Measurements from ENCODE around the gene SEMA5B. TPM values are rescaled to one million over a fixed set of nuclear protein-coding genes. Genes with fewer than 3 reads are reported as not detected.

SEMA5B gene
- total and polyA plus RNA-seq, 9 of the 15 experiments (the other 6 are each of a cell fraction or from before 2014, with no cell fraction given) = not detected

DNA sequence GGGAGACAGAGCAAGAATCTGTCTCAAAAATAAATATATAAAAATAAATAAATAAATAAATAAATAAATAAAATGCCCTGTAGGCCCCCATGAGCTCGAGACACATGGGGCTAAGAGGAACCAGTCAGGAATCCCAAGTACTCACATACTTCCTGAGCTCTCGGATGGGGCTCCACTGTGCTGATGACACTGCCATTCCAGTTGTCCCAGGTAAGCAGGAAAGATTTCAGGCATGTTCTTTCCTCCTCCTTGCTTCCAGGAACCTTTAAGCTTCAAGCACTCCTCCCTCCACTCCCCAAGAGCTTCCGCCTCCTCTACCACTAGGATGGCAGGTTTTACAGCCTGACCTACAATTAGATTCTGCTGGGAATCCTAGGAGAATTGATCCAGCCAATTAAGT, 119.3 kb downstream of the SEMA5B start:
- Histone ChIP-seq H3K27me3 (ENCODE audit: control insufficient read depth in 2 of 2, insufficient read depth in 2 of 2, low read length in 2 of 2) (peaks cover 9 to 41% of the 10 kb centered on the region in 2 experiments; a peak in 4 of 5 replicates), H3K27ac (ENCODE audit: extremely low read depth, low read depth, low read length) (no peak overlapping the region), H3K9me1 (ENCODE audit: control insufficient read depth, insufficient read depth, low read length) (no peaks in the 10 kb centered on the region), H3K9ac (ENCODE audit: insufficient read depth in 1 of 2, low read depth in 2 of 2, low read length in 2 of 2) (no peak overlapping the region), H3K36me3 (ENCODE audit: control insufficient read depth, insufficient read depth, low read length) (no peaks in the 10 kb centered on the region), H3K4me1 (replicated peaks in 1 of 2; ENCODE audit: control insufficient read depth in 2 of 2, insufficient read depth in 2 of 2, low read length in 2 of 2) (peaks cover 0 to 14% of the 10 kb centered on the region in 2 experiments; a peak in 2 of 5 replicates), H3K4me2 (ENCODE audit: insufficient read depth, low read length) (no peak overlapping the region), H3K9me3 (replicated peaks; ENCODE audit: control insufficient read depth, insufficient read depth, low read depth, low read length) (no peaks in the 10 kb centered on the region; the same call in 1 of the 2 replicates), H4K20me1 (replicated peaks; ENCODE audit: control insufficient read depth, insufficient read depth, low read length) (no peaks in the 10 kb centered on the region), H3K79me2 (ENCODE audit: control insufficient read depth, insufficient read depth, low read length) (no peaks in the 10 kb centered on the region), H3K4me3 (no peak overlapping the region), H2AFZ (ENCODE audit: low read depth, low read length) (no peak overlapping the region)
- ChIA-PET CTCF (ENCODE audit: low intra/inter-chr PET ratio) (no interaction called here), POLR2A (interaction anchor here (0.5 to 0.6 kb wide), 2 partner anchors 24 to 112 kb away, joined by 3 read pairs; no protein-coding TSS in a partner anchor)
- DNase-seq (ENCODE audit: extremely low read depth in 1 of 4, low spot score in 3 of 4) (no peak), ATAC-seq (no peak), FAIRE-seq (no peak)
- in situ Hi-C loops (cut with MboI) (no loop called here), intact Hi-C loops (cut with micrococcal nuclease) (no loop called here)
- WGBS (ENCODE audit: insufficient coverage, low coverage, missing lambda C conversion rate) = 0% methylated on average over 2 of the region's 3 CpGs
- no TSS peak for BruUV-seq (replicated peaks)
- TF ChIP-seq ZNF184 (CRISPR knock-in tag; IDR thresholded peaks at IDR 0.05) = no peak
- no peak for TF ChIP-seq NRF1 (conservative IDR thresholded peaks at IDR 0.05 in 1 of 2, IDR thresholded peaks at IDR 0.05 in 1 of 2)
- TF ChIP-seq HNRNPUL1 (IDR thresholded peaks at IDR 0.05; ENCODE audit: low read length) = no peak

DNA sequence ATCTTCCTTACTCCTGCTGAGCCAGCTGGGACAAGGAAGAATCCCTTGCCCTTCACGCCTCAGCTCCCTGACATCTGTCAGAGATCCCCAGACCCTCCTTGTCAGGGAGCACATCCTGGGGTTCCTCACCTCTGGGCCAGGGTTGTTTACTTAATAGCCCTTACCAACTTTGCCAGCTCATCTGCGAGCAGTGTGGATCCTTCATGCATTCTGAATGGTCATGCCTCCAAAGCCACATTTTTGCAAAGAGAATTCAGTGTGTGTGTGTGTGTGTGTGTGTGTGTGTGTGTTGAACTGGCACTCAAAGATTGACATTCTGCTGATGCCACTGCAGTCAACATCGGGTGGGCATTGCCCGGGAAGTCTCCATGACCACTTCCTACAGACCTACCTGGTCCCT, 120.1 kb downstream of the SEMA5B start:
- Histone ChIP-seq H3K9me3 (replicated peaks; ENCODE audit: control insufficient read depth, insufficient read depth, low read depth, low read length) (no peaks in the 10 kb centered on the region; the same call in 1 of the 2 replicates), H3K36me3 (ENCODE audit: control insufficient read depth, insufficient read depth, low read length) (no peaks in the 10 kb centered on the region), H3K4me1 (replicated peaks in 1 of 2; ENCODE audit: control insufficient read depth in 2 of 2, insufficient read depth in 2 of 2, low read length in 2 of 2) (peaks cover 0 to 6% of the 10 kb centered on the region in 2 experiments; a peak in 2 of 5 replicates), H3K4me2 (ENCODE audit: insufficient read depth, low read length) (no peak overlapping the region), H3K27me3 (ENCODE audit: control insufficient read depth in 2 of 2, insufficient read depth in 2 of 2, low read length in 2 of 2) (peaks cover 8 to 33% of the 10 kb centered on the region in 2 experiments; a peak in 4 of 5 replicates), H3K9me1 (ENCODE audit: control insufficient read depth, insufficient read depth, low read length) (no peaks in the 10 kb centered on the region), H3K27ac (ENCODE audit: extremely low read depth, low read depth, low read length) (no peak overlapping the region), H3K9ac (ENCODE audit: insufficient read depth in 1 of 2, low read depth in 2 of 2, low read length in 2 of 2) (no peak overlapping the region), H4K20me1 (replicated peaks; ENCODE audit: control insufficient read depth, insufficient read depth, low read length) (no peaks in the 10 kb centered on the region), H2AFZ (ENCODE audit: low read depth, low read length) (no peak overlapping the region), H3K4me3 (no peak overlapping the region), H3K79me2 (ENCODE audit: control insufficient read depth, insufficient read depth, low read length) (no peaks in the 10 kb centered on the region)
- FAIRE-seq (no peak), DNase-seq (ENCODE audit: extremely low read depth in 1 of 4, low spot score in 3 of 4) (no peak), ATAC-seq (no peak)
- POLR2A ChIA-PET = no interaction called here
- 8% methylated on average over 4 of the region's 4 CpGs for WGBS (ENCODE audit: insufficient coverage, low coverage, missing lambda C conversion rate)
- in situ Hi-C loops (cut with MboI) (no loop called here), intact Hi-C loops (cut with micrococcal nuclease) (no loop called here)
- no TSS peak for BruUV-seq (replicated peaks)
- CTCF ChIA-PET (ENCODE audit: low intra/inter-chr PET ratio) = no interaction called here
- TF ChIP-seq PHB (CRISPR knock-in tag; IDR thresholded peaks at IDR 0.05) (no peak), ZNF644 (tag; IDR thresholded peaks at IDR 0.05; ENCODE audit: low read depth) (no peak), MTA3 (IDR thresholded peaks at IDR 0.05; ENCODE audit: borderline replicate concordance) (no peak), ILF3 (IDR thresholded peaks at IDR 0.05; ENCODE audit: borderline replicate concordance) (no peak), ZC3H8 (IDR thresholded peaks at IDR 0.05) (no peak), ZNF717 (CRISPR knock-in tag; IDR thresholded peaks at IDR 0.05) (no peak), SMARCE1 (IDR thresholded peaks at IDR 0.05) (no peak), MAFF (IDR thresholded peaks at IDR 0.05; ENCODE audit: low read length) (no peak), BRD9 (IDR thresholded peaks at IDR 0.05; ENCODE audit: low read depth, partially characterized antibody) (no peak), KAT2B (IDR thresholded peaks at IDR 0.05; ENCODE audit: low read depth, low read length) (no peak)
- TF ChIP-seq, protein P1, sequence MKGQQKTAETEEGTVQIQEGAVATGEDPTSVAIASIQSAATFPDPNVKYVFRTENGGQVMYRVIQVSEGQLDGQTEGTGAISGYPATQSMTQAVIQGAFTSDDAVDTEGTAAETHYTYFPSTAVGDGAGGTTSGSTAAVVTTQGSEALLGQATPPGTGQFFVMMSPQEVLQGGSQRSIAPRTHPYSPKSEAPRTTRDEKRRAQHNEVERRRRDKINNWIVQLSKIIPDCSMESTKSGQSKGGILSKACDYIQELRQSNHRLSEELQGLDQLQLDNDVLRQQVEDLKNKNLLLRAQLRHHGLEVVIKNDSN (CRISPR knock-in tag; IDR thresholded peaks at IDR 0.05) = no peak
- TF ChIP-seq, protein P2, sequence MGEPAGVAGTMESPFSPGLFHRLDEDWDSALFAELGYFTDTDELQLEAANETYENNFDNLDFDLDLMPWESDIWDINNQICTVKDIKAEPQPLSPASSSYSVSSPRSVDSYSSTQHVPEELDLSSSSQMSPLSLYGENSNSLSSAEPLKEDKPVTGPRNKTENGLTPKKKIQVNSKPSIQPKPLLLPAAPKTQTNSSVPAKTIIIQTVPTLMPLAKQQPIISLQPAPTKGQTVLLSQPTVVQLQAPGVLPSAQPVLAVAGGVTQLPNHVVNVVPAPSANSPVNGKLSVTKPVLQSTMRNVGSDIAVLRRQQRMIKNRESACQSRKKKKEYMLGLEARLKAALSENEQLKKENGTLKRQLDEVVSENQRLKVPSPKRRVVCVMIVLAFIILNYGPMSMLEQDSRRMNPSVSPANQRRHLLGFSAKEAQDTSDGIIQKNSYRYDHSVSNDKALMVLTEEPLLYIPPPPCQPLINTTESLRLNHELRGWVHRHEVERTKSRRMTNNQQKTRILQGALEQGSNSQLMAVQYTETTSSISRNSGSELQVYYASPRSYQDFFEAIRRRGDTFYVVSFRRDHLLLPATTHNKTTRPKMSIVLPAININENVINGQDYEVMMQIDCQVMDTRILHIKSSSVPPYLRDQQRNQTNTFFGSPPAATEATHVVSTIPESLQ (CRISPR knock-in tag; IDR thresholded peaks at IDR 0.05) = no peak

All from K562 (cell line).